Measurements from ENCODE around the gene OR5M8.

- TF ChIP-seq EZH2 (IDR thresholded peaks at IDR 0.05; ENCODE audit: borderline replicate concordance), result no peak
- TF ChIP-seq CTCF (IDR thresholded peaks at IDR 0.05; ENCODE audit: poor library complexity), result no peak
- TF ChIP-seq EZH2phosphoT487 (IDR thresholded peaks at IDR 0.05; ENCODE audit: low read depth, severe bottlenecking, unreplicated experiment), result no peak
Observed at GRCh38 chr11:56453521-56453920, 37.6 kb downstream of the OR5M8 start.
